ENCODE results near the gene GNPTAB.

DNA sequence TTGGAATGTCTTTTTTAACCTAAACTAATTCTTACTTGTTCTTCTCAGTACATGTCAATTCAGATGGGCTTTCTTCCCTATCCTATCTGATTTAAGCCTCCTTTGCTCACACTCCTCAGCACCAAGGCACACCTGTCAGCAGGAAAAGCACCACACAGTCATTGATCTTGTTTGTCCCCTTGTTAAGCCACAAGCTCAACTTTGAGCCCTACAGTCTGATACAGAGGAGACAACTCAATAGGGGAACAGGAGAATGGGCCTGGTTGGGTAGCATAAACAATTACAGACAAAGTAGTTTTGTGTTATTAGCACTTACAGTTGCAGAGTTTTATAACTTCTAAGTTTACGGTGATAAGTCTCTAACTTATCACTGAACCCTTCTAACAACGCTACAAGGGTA lies 62.0 kb downstream of the GNPTAB start:
- TF ChIP-seq POLR2A (IDR thresholded peaks at IDR 0.05; ENCODE audit: low read length) = no peak
- no peak for TF ChIP-seq GATA1 (IDR thresholded peaks at IDR 0.05; ENCODE audit: low read depth, low read length)

All from erythroblast (primary cell).